ENCODE measurements around the gene NTRK3.
"Not testable (repeated sequence)": the region's sequence is repeated elsewhere in the genome, so short reads cannot be mapped to it uniquely, and the experiment has no call there.

NTRK3 gene

DNA sequence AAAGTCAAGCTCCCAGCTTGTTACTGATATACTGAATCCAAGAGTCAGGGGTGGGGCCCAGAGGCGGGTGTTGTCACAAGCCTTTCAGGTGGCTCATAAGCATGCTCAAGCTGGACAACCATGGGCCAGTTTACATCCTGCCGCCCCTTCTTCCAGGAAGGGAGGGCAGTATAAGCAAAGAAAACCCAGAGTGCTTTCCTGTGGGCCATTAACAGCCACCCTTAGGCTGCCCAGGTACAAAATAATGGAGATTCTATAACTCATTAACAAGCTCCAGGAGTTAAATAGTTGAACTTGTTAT lies 183.2 kb downstream of the NTRK3 start:
- no peak for DNase-seq (ENCODE audit: low read depth in 2 of 2)

DNA sequence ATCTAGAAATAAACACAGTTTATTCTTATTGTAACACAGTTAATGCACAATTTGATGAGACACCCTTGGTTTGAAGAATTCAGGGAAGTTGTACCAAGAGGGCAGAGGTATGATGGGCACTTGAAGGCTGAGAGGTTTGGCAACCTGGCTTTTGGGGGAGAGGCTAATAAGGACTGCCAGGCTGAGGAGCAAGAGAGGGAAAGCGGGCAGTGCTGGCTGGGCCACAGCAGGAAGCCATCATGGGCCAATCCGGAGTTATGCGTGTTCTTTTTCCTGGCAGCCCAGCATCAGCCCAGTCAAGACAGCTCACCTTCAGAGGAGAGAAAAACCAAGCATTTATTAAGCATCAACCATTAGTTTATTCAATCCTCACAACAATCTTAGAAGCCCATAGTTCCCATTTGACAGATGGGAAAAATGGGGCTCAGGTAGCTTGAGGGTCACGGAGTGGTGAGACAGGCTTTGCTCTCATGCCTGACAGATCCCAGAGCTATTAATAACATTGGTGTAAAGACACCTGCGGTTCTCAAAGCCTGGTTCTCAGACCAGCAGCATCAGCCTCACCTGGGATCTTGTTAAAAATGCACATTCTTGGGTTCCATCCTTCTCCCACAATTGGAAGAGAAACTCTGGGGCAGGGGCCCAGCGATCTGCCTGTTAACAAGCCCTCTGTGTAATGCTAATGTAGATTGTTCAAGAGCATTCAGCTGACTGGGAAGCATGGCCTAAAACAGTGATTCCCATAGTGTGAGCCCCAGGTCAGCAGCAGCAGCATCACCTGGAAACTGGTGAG lies 183.7 kb downstream of the NTRK3 start:
- DNase-seq (ENCODE audit: low read depth in 2 of 2) = no peak

DNA sequence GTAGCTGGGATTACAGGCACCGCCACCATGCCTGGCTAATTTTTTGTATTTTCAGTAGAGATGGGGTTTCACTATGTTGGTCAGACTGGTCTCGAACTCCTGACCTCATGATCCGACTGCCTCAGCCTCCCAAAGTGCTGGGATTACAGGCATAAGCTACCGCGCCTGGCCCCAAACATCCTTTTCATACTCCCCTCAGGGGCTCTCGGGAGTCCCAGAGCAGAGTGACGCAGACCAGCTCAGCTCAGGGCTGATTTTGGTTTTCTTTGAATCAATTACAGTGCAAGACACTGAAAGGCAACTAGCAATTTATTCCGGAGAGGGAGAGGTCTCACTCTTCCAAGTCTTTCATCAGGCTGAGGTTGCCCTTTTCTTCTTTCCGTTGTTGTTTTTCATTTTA lies 184.4 kb downstream of the NTRK3 start:
- not testable (repeated sequence) for DNase-seq (ENCODE audit: low read depth in 2 of 2)

DNA sequence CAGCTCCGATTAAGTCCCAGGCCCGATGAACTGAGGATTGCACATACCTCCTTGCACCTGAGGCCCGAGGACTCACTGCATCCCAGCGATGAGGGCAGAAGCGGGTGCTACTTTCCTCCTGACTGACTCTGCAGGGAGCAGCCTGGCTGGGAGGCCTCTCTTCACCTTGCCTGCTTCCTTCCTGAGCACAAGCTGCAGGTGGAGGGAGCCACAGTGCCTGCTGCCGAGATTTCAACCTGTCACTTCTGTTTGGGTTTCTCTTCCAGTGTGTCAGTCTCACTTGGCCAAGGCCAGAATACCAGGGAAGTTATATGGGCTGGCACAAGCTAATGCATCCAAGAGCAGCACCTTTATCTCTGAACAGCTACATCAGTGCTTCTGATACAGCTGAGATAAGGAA lies 185.4 kb downstream of the NTRK3 start:
- no peak for DNase-seq (ENCODE audit: low read depth in 2 of 2)

DNA sequence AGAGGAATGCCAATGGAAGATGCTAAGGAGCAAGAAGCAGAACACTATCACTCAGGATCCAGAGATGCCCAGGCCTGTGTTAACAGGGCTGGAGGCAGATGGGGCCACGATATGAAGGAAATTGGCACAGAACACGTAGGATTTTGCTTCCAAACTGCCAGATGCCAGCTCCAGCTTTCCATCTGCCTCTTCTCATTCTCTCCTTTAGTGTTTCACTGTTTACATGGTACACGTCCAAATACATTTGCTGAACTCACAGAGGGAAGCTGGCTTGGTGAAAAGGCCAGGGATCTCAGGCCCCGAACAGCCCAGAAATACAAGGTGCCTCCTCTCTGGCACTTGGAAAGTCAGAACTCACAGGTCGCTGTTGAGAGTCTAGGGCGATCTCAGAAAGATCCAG lies 187.0 kb downstream of the NTRK3 start:
- no peak for DNase-seq (ENCODE audit: low read depth in 2 of 2)

DNA sequence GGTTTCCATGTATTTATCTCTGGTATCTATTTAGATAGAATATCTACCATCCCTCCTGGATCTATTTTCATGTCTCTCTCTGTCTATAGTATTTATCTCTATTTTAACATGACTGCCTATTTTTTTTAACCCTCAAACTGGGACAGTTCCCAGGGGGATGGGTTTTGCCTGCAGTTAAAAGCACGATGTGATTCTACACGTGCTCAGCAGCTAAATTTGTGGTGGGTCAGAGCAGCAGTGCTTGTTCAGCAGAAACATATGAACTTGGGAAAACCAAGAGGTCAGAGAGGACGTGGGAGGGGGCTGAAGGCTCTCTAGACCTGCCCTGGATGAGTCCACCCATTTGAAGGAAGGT lies 189.2 kb downstream of the NTRK3 start:
- DNase-seq (ENCODE audit: low read depth in 2 of 2) = no peak

GRCh38 chr15:88066636-88067330 lies 189.8 kb downstream of the NTRK3 start:
- no peak for DNase-seq (ENCODE audit: low read depth in 2 of 2)

- no peak for DNase-seq (ENCODE audit: low read depth in 2 of 2)
Measured at GRCh38 chr15:88061452-88061851, 195.1 kb downstream of the NTRK3 start.

GRCh38 chr15:88060383-88060782 lies 196.2 kb downstream of the NTRK3 start:
- DNase-seq (ENCODE audit: low read depth in 2 of 2) = no peak

DNA sequence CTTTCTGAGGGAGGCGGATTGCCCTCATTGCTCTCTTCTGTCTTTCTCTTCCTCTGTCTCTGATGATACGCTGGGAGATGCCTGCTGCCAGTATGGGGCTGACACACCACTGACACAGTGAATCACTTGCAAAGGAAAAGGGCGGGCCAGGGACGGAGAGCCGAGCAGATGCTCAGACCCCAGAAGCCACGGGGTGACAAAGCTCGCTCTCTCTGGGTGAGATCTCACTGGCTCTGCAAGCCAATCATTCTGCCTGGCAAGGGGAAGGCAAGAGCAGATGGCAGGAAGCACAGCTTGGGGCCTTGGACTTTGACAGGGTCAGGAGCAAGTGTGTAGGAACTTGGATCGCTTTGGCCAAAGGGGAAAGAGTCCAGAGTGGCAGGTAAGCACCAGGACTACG lies 198.7 kb downstream of the NTRK3 start:
- DNase-seq (ENCODE audit: low read depth in 2 of 2) = no peak

- no peak for DNase-seq (ENCODE audit: low read depth in 2 of 2)
Measured at GRCh38 chr15:88049506-88049905, 207.0 kb downstream of the NTRK3 start.

DNA sequence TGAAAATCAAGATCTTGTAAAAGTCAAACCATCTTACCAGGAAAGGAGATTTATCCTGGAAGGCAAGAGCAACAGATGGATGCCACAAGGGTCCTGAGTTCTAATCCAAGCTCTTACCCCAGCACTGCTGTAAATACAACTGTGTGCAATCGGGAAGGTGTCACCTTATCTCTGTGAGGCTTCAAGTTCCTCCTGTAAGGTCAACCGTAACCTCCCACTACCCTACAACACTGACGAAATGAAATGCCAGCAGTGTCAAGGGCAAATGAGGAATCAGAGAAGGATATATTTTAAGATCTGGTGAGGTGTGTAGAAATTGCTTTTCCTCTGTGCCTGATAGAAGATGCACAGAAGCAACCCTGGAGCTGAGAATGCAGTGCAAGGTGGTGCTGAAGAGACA lies 207.8 kb downstream of the NTRK3 start:
- DNase-seq (ENCODE audit: low read depth in 2 of 2) = no peak

GRCh38 chr15:88048237-88048636 lies 208.3 kb downstream of the NTRK3 start:
- DNase-seq (ENCODE audit: low read depth in 2 of 2) = no peak

- no peak for DNase-seq (ENCODE audit: low read depth in 2 of 2)
Measured at GRCh38 chr15:88046576-88047129, 209.9 kb downstream of the NTRK3 start.

DNA sequence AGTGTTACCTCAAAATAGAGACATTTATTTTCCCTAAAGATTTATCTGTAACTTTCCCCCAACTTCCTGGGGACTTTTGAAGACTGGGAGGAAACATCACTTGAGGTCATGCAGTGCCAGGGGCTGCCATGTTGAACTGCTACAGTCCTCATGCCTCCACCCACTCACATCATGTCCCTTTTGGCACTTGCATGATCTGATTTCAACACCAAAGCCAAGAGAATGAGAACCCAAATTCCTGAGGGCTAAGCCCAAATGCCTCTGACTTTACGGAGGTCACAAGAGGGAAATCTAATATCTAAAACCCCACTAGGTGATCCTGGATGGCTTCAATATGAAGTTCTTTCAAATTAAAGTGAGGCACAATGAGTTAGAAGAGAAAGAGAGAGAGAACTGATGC lies 213.1 kb downstream of the NTRK3 start:
- DNase-seq (ENCODE audit: low read depth in 2 of 2) = no peak

- no peak for DNase-seq (ENCODE audit: low read depth in 2 of 2)
Measured at GRCh38 chr15:88042047-88042446, 214.5 kb downstream of the NTRK3 start.

GRCh38 chr15:88040516-88040915 lies 216.0 kb downstream of the NTRK3 start:
- DNase-seq (ENCODE audit: low read depth in 2 of 2) = no peak

DNA sequence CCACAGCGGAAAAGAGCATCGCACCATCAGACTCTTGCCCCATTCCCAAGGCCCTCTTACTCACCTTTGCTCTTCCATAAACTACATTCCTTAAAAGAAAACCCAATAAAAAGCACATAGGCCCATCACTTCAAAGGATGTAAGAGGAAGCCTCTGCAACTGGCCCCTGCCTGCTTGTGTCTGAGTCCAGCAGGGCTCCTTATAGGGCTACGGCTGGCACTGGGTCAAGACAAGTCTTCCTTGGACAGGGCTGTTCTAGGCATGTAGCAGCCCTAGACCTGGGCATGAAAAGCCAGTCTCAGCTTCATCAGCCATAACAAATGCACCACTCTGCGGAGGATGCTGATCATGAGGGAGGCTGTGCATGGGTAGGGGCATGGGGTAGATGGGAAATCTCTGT lies 218.3 kb downstream of the NTRK3 start:
- no peak for DNase-seq (ENCODE audit: low read depth in 2 of 2)

- DNase-seq (ENCODE audit: low read depth in 2 of 2) = no peak
Measured at GRCh38 chr15:88036154-88036839, 220.2 kb downstream of the NTRK3 start.

DNA sequence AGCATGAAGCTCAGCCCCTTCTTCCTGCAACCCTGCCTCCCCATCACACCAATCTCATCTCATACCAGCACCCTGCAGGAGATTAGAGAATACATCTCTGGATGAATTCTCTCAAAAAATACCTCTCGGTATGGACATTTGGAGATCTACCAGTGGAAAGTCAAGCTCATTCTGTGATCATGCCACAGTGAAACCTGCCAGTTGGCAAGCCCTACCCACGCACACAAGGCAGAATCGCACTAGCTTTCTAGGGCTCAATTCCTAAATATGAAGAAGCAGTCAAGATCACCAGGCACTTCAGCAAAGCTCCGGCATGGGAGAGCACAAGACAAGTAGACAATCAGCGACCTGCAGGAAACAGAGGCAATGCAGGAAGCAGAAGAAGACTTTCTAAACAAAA lies 221.2 kb downstream of the NTRK3 start:
- no peak for DNase-seq (ENCODE audit: low read depth in 2 of 2)

DNA sequence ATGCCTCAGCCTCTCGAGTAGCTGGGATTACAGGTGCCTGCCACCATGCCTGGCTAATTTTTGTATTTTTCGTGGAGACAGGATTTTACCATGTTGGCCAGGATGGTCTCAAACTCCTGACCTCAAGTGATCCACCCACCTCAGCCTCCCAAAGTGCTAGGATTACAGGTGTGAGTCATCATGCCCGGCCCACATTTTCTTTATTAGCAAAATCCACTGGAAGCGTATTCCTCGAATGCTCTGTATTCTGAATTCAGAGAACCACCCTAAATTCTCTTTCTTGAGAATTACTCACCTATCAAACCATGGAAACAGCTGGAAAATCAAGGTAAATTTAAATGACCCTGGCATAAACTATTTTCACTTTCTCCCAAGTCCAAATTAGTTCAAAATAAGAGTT lies 223.1 kb downstream of the NTRK3 start:
- DNase-seq (ENCODE audit: low read depth in 2 of 2) = not testable (repeated sequence)

DNA sequence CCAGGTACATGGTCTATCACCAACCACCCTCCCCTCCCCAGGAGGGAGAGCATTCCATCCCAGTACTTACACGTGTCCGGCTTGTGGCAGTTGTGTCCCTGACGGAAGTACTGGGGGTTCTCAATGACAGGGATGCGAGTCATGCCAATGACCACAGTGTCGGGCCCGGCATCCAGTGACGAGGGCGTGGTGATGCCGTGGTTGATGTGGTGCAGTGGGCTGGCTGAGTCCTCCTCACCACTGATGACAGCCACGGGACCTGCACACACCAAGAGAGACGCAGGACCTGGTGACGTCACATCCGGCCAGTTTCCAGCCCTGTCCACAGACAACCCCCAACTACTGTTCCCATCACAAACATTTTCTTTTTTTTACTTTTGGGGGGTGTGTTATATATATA lies 223.8 kb downstream of the NTRK3 start:
- DNase-seq (ENCODE audit: low read depth in 2 of 2) = no peak

DNA sequence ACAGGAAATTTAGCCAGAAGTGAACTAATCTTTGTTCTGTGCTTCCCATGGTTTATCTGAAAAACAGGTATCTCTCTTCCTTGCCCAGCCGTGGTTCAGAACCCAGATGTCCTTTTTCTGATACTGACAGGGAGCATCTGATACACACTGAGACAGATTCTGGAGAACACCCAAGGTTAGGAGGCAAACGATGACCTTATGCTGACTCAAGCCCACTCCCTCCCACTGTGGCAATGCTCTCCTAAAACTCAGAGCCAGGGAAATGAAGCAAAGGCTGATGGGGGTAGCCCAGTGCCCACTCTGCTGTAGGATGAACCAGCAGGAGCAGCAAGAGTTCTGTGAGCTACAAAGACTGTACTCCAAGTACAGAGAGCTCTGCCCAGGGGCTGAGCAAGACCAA lies 225.1 kb downstream of the NTRK3 start:
- no peak for DNase-seq (ENCODE audit: low read depth in 2 of 2)

Measured in activated CD4-positive, alpha-beta T cell treated with anti-CD3 and anti-CD28 coated beads for 24 hours (primary cell).